ENCODE results near the gene CBLB. TPM values are rescaled to one million over a fixed set of nuclear protein-coding genes. Genes with fewer than 3 reads are reported as not detected.

The CBLB gene
- total and polyA plus RNA-seq, 2 experiments from 2014 or later, result 20.5 to 47.7 TPM

DNA sequence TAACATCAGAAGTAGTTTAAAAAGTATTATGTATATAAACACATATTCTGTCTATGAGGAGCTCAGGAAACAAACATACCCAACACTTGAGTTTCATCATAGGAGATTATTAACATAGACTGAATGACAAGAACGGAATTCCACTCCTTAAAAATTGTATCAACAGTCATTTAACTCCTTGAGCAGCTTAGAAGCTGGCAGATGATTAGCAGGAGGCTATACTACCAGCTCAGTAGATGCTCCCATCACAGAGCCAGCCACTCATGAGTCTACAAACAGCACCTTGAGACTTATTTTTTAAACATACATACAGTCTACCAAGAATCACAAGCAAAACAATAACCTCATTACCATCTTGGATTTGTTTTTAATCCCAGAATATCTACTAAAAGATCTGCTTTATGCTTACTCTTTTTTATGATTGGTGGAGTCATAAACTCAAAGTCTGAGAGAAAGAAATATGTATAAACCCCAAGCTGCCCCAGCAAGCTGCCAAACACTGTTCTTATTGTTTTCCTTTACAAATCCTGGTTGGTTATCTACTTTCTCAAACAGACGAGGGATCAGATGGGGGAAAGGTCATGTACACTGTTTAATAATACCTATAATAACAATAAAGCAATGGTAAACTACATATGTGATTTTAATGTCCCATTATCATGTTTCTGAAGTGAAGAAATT, 59.5 kb downstream of the CBLB start:
- peaks cover 26% of the 10 kb centered on the region for H3K4me1 Mint-ChIP-seq
- Histone ChIP-seq H2AFZ (no peak overlapping the region), H4K20me1 (replicated peaks; ENCODE audit: insufficient read depth) (0 out of 2 replicates have a peak, but pooled peaks cover 4% of the 10 kb centered on the region), H3K36me3 (ENCODE audit: insufficient read depth) (no peaks in the 10 kb centered on the region), H3K4me1 (ENCODE audit: insufficient read depth) (peaks cover 23% of the 10 kb centered on the region), H3K27me3 (ENCODE audit: insufficient read depth) (no peaks in the 10 kb centered on the region), H3F3A (replicated peaks; ENCODE audit: low read depth) (no peaks in the 10 kb centered on the region), H3K27ac (ENCODE audit: low read depth) (no peak overlapping the region), H3K4me2 (no peak overlapping the region), H3K9me2 (ENCODE audit: insufficient read depth) (no peaks in the 10 kb centered on the region), H3K79me2 (replicated peaks; ENCODE audit: insufficient read depth) (peaks cover 31% of the 10 kb centered on the region), H3K4me3 (no peak overlapping the region)
- TF ChIP-seq, protein P1, sequence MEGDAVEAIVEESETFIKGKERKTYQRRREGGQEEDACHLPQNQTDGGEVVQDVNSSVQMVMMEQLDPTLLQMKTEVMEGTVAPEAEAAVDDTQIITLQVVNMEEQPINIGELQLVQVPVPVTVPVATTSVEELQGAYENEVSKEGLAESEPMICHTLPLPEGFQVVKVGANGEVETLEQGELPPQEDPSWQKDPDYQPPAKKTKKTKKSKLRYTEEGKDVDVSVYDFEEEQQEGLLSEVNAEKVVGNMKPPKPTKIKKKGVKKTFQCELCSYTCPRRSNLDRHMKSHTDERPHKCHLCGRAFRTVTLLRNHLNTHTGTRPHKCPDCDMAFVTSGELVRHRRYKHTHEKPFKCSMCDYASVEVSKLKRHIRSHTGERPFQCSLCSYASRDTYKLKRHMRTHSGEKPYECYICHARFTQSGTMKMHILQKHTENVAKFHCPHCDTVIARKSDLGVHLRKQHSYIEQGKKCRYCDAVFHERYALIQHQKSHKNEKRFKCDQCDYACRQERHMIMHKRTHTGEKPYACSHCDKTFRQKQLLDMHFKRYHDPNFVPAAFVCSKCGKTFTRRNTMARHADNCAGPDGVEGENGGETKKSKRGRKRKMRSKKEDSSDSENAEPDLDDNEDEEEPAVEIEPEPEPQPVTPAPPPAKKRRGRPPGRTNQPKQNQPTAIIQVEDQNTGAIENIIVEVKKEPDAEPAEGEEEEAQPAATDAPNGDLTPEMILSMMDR (conservative IDR thresholded peaks at IDR 0.05; ENCODE audit: low read depth in 2 of 2), result no peak
- TF ChIP-seq POLR2AphosphoS5 (IDR thresholded peaks at IDR 0.05; ENCODE audit: low read depth) (no peak), EZH2 (IDR thresholded peaks at IDR 0.05; ENCODE audit: low read depth, unreplicated experiment) (no peak), NANOG (IDR thresholded peaks at IDR 0.05; ENCODE audit: borderline replicate concordance) (no peak), ZNF331 (CRISPR knock-in tag; IDR thresholded peaks at IDR 0.05; ENCODE audit: low read depth) (no peak), EZH2phosphoT487 (IDR thresholded peaks at IDR 0.05; ENCODE audit: unreplicated experiment) (no peak), JUNB (IDR thresholded peaks at IDR 0.05; ENCODE audit: unreplicated experiment) (no peak), CREB1 (CRISPR knock-in tag; IDR thresholded peaks at IDR 0.05; ENCODE audit: low read depth) (no peak), ZNF114 (CRISPR knock-in tag; IDR thresholded peaks at IDR 0.05) (no peak), STAT1 (IDR thresholded peaks at IDR 0.05; ENCODE audit: unreplicated experiment) (no peak)
- TF ChIP-seq, protein P2, sequence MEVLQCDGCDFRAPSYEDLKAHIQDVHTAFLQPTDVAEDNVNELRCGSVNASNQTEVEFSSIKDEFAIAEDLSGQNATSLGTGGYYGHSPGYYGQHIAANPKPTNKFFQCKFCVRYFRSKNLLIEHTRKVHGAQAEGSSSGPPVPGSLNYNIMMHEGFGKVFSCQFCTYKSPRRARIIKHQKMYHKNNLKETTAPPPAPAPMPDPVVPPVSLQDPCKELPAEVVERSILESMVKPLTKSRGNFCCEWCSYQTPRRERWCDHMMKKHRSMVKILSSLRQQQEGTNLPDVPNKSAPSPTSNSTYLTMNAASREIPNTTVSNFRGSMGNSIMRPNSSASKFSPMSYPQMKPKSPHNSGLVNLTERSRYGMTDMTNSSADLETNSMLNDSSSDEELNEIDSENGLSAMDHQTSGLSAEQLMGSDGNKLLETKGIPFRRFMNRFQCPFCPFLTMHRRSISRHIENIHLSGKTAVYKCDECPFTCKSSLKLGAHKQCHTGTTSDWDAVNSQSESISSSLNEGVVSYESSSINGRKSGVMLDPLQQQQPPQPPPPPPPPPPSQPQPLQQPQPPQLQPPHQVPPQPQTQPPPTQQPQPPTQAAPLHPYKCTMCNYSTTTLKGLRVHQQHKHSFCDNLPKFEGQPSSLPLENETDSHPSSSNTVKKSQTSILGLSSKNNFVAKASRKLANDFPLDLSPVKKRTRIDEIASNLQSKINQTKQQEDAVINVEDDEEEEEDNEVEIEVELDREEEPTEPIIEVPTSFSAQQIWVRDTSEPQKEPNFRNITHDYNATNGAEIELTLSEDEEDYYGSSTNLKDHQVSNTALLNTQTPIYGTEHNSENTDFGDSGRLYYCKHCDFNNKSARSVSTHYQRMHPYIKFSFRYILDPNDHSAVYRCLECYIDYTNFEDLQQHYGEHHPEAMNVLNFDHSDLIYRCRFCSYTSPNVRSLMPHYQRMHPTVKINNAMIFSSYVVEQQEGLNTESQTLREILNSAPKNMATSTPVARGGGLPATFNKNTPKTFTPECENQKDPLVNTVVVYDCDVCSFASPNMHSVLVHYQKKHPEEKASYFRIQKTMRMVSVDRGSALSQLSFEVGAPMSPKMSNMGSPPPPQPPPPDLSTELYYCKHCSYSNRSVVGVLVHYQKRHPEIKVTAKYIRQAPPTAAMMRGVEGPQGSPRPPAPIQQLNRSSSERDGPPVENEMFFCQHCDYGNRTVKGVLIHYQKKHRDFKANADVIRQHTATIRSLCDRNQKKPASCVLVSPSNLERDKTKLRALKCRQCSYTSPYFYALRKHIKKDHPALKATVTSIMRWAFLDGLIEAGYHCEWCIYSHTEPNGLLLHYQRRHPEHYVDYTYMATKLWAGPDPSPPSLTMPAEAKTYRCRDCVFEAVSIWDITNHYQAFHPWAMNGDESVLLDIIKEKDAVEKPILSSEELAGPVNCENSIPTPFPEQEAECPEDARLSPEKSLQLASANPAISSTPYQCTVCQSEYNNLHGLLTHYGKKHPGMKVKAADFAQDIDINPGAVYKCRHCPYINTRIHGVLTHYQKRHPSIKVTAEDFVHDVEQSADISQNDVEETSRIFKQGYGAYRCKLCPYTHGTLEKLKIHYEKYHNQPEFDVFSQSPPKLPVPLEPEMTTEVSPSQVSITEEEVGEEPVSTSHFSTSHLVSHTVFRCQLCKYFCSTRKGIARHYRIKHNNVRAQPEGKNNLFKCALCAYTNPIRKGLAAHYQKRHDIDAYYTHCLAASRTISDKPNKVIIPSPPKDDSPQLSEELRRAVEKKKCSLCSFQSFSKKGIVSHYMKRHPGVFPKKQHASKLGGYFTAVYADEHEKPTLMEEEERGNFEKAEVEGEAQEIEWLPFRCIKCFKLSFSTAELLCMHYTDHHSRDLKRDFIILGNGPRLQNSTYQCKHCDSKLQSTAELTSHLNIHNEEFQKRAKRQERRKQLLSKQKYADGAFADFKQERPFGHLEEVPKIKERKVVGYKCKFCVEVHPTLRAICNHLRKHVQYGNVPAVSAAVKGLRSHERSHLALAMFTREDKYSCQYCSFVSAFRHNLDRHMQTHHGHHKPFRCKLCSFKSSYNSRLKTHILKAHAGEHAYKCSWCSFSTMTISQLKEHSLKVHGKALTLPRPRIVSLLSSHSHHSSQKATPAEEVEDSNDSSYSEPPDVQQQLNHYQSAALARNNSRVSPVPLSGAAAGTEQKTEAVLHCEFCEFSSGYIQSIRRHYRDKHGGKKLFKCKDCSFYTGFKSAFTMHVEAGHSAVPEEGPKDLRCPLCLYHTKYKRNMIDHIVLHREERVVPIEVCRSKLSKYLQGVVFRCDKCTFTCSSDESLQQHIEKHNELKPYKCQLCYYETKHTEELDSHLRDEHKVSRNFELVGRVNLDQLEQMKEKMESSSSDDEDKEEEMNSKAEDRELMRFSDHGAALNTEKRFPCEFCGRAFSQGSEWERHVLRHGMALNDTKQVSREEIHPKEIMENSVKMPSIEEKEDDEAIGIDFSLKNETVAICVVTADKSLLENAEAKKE (CRISPR knock-in tag; IDR thresholded peaks at IDR 0.05), result no peak
- TF ChIP-seq, protein P3, sequence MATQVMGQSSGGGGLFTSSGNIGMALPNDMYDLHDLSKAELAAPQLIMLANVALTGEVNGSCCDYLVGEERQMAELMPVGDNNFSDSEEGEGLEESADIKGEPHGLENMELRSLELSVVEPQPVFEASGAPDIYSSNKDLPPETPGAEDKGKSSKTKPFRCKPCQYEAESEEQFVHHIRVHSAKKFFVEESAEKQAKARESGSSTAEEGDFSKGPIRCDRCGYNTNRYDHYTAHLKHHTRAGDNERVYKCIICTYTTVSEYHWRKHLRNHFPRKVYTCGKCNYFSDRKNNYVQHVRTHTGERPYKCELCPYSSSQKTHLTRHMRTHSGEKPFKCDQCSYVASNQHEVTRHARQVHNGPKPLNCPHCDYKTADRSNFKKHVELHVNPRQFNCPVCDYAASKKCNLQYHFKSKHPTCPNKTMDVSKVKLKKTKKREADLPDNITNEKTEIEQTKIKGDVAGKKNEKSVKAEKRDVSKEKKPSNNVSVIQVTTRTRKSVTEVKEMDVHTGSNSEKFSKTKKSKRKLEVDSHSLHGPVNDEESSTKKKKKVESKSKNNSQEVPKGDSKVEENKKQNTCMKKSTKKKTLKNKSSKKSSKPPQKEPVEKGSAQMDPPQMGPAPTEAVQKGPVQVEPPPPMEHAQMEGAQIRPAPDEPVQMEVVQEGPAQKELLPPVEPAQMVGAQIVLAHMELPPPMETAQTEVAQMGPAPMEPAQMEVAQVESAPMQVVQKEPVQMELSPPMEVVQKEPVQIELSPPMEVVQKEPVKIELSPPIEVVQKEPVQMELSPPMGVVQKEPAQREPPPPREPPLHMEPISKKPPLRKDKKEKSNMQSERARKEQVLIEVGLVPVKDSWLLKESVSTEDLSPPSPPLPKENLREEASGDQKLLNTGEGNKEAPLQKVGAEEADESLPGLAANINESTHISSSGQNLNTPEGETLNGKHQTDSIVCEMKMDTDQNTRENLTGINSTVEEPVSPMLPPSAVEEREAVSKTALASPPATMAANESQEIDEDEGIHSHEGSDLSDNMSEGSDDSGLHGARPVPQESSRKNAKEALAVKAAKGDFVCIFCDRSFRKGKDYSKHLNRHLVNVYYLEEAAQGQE (IDR thresholded peaks at IDR 0.05; ENCODE audit: unreplicated experiment), result no peak
- TF ChIP-seq, protein P4, sequence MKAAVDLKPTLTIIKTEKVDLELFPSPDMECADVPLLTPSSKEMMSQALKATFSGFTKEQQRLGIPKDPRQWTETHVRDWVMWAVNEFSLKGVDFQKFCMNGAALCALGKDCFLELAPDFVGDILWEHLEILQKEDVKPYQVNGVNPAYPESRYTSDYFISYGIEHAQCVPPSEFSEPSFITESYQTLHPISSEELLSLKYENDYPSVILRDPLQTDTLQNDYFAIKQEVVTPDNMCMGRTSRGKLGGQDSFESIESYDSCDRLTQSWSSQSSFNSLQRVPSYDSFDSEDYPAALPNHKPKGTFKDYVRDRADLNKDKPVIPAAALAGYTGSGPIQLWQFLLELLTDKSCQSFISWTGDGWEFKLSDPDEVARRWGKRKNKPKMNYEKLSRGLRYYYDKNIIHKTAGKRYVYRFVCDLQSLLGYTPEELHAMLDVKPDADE (IDR thresholded peaks at IDR 0.05), result no peak
- no peaks in the 10 kb centered on the region for H3K36me3 Mint-ChIP-seq (ENCODE audit: low read depth)
- DNase-seq (ENCODE audit: low spot score), result no peak
- no peak for ATAC-seq
- H3K27ac Mint-ChIP-seq, result no peak overlapping the region
- H3K9me3 Mint-ChIP-seq, result no peaks in the 10 kb centered on the region
- H3K4me3 Mint-ChIP-seq, result no peak overlapping the region
- no peaks in the 10 kb centered on the region for H3K27me3 Mint-ChIP-seq (ENCODE audit: insufficient read depth, low read depth, poor library complexity)

Measured in GM23338 (cell line).